ENCODE results near the gene MEIOB. TPM values are rescaled to one million over a fixed set of nuclear protein-coding genes. Genes with fewer than 3 reads are reported as not detected.

MEIOB gene
- total RNA-seq, 1 experiment from 2014 or later = not detected

GRCh38 chr16:1903845-1904840 is 32.2 kb upstream of the MEIOB start:
- H3K9me3 Mint-ChIP-seq (ENCODE audit: low read depth, unreplicated experiment) = no peaks in the 10 kb centered on the region
- TF ChIP-seq CTCF (IDR thresholded peaks at IDR 0.05; ENCODE audit: unreplicated experiment) = no peak

GRCh38 chr16:1903220-1903574 is 31.2 kb upstream of the MEIOB start:
- Mint-ChIP-seq H3K27me3 (ENCODE audit: unreplicated experiment) (peaks cover 86% of the 10 kb centered on the region), H3K36me3 (ENCODE audit: insufficient read depth, unreplicated experiment) (peaks cover 6% of the 10 kb centered on the region), H3K27ac (ENCODE audit: unreplicated experiment) (no peak overlapping the region), H3K4me1 (ENCODE audit: low read depth, unreplicated experiment) (peaks cover 22% of the 10 kb centered on the region), H3K9me3 (ENCODE audit: low read depth, unreplicated experiment) (no peaks in the 10 kb centered on the region), H3K4me3 (ENCODE audit: low read depth, unreplicated experiment) (no peak overlapping the region)
- CTCF ChIA-PET = no interaction called here
- TF ChIP-seq CTCF (IDR thresholded peaks at IDR 0.05; ENCODE audit: unreplicated experiment) = no peak
- DNase-seq = no peak
- intact Hi-C loops (cut with micrococcal nuclease; ENCODE audit: unreplicated experiment) = no loop called here
- no TSS peak for BruUV-seq (replicated peaks)

More at GRCh38 chr16:1903845-1904840, 32.2 kb upstream of the MEIOB start:
- intact Hi-C loops (cut with micrococcal nuclease; ENCODE audit: unreplicated experiment) = no loop called here
- peaks cover 5% of the 10 kb centered on the region for H3K36me3 Mint-ChIP-seq (ENCODE audit: insufficient read depth, unreplicated experiment)
- BruUV-seq (replicated peaks) = no TSS peak
- DNase-seq = no peak
- H3K27me3 Mint-ChIP-seq (ENCODE audit: unreplicated experiment) = peaks cover 86% of the 10 kb centered on the region
- H3K4me3 Mint-ChIP-seq (ENCODE audit: low read depth, unreplicated experiment) = no peak overlapping the region
- no peak overlapping the region for H3K27ac Mint-ChIP-seq (ENCODE audit: unreplicated experiment)
- H3K4me1 Mint-ChIP-seq (ENCODE audit: low read depth, unreplicated experiment) = peaks cover 30% of the 10 kb centered on the region
- CTCF ChIA-PET = no interaction called here

- no peak overlapping the region for H3K27ac Mint-ChIP-seq (ENCODE audit: unreplicated experiment)
- no peak overlapping the region for H3K4me3 Mint-ChIP-seq (ENCODE audit: low read depth, unreplicated experiment)
- no peak for DNase-seq
- H3K27me3 Mint-ChIP-seq (ENCODE audit: unreplicated experiment) = peaks cover 86% of the 10 kb centered on the region
- H3K36me3 Mint-ChIP-seq (ENCODE audit: insufficient read depth, unreplicated experiment) = peaks cover 10% of the 10 kb centered on the region
- no peaks in the 10 kb centered on the region for H3K9me3 Mint-ChIP-seq (ENCODE audit: low read depth, unreplicated experiment)
- intact Hi-C loops (cut with micrococcal nuclease; ENCODE audit: unreplicated experiment) = no loop called here
- no peak for TF ChIP-seq CTCF (IDR thresholded peaks at IDR 0.05; ENCODE audit: unreplicated experiment)
- no TSS peak for BruUV-seq (replicated peaks)
- CTCF ChIA-PET = interaction anchor here (1.1 kb wide), 1 partner anchor 10 kb away, joined by 8 read pairs; no protein-coding TSS in a partner anchor
- peaks cover 21% of the 10 kb centered on the region for H3K4me1 Mint-ChIP-seq (ENCODE audit: low read depth, unreplicated experiment)
Measured at GRCh38 chr16:1902547-1903219, 30.7 kb upstream of the MEIOB start.

GRCh38 chr16:1900452-1900774 is 28.4 kb upstream of the MEIOB start:
- no peak overlapping the region for H3K27ac Mint-ChIP-seq (ENCODE audit: unreplicated experiment)
- H3K36me3 Mint-ChIP-seq (ENCODE audit: insufficient read depth, unreplicated experiment) = peaks cover 10% of the 10 kb centered on the region
- no peak overlapping the region for H3K4me3 Mint-ChIP-seq (ENCODE audit: low read depth, unreplicated experiment)
- peaks cover 84% of the 10 kb centered on the region for H3K27me3 Mint-ChIP-seq (ENCODE audit: unreplicated experiment)
- H3K9me3 Mint-ChIP-seq (ENCODE audit: low read depth, unreplicated experiment) = no peaks in the 10 kb centered on the region
- peaks cover 9% of the 10 kb centered on the region for H3K4me1 Mint-ChIP-seq (ENCODE audit: low read depth, unreplicated experiment)
- peak; percentile 42 for DNase-seq
- intact Hi-C loops (cut with micrococcal nuclease; ENCODE audit: unreplicated experiment) = no loop called here
- no peak for TF ChIP-seq CTCF (IDR thresholded peaks at IDR 0.05; ENCODE audit: unreplicated experiment)
- CTCF ChIA-PET = no interaction called here
- BruUV-seq (replicated peaks) = no TSS peak

All from Calu3 (cell line).